D721Med (cell line): Measurements from ENCODE around the gene PALB2.

Experiments used
- DNase-seq: peaks from one replicate; pipeline ENCODE4 v3.0.0; 2011; ENCODE audit warnings: low spot score; ENCODE audit not compliant: insufficient read length
- FAIRE-seq: peaks from 2 replicates; lab custom pipeline; 2011; peaks lifted over from hg19 to GRCh38; lab: Jason Lieb, UNC
- CTCF ChIP-seq: IDR thresholded peaks from 2 replicates; pipeline ENCODE4 v1.5.1; 2012; ENCODE audit warnings: mild to moderate bottlenecking, control low read depth; ENCODE audit not compliant: insufficient read depth; ENCODE audit errors: missing control alignments

PALB2 gene

GRCh38 chr16:23668225-23668624 is 27.1 kb upstream of the PALB2 start:
- no peak for FAIRE-seq
- TF ChIP-seq CTCF: no peak
- DNase-seq: no peak

GRCh38 chr16:23667355-23667659 is 26.2 kb upstream of the PALB2 start:
- TF ChIP-seq CTCF: no peak
- DNase-seq: no peak
- FAIRE-seq: no peak

- FAIRE-seq (no peak), DNase-seq (no peak)
- no peak for TF ChIP-seq CTCF
Measured at GRCh38 chr16:23666571-23667354, 25.7 kb upstream of the PALB2 start.

GRCh38 chr16:23663918-23664317 is 22.8 kb upstream of the PALB2 start:
- FAIRE-seq (no peak), DNase-seq (no peak)
- TF ChIP-seq CTCF: no peak

GRCh38 chr16:23651943-23652468 is 10.9 kb upstream of the PALB2 start:
- FAIRE-seq: no peak
- TF ChIP-seq CTCF: no peak
- no peak for DNase-seq

- TF ChIP-seq CTCF: no peak
- DNase-seq: no peak
- FAIRE-seq: no peak
Measured at GRCh38 chr16:23650674-23651416, 9.7 kb upstream of the PALB2 start.
